Esophagus squamous epithelium (tissue), 5 donors: ENCODE results near the gene GRIP1. TPM values are rescaled to one million over a fixed set of nuclear protein-coding genes. Genes with fewer than 3 reads are reported as not detected.
A peak's percentile ranks its signal among the peaks of the same experiment; 100 is the strongest.

Experiments used
- DNase-seq: peaks from one replicate; lab custom pipeline; 2025; lab: John Stamatoyannopoulos, UW
- H3K27ac ChIP-seq, 4 donors: fragments of 200-600 bp; sonication (generic); one replicate each; pipeline ENCODE4 v1.5.1; 2016 to 2019; ENCODE audit warnings: mild to moderate bottlenecking in 1 of 4
- H3K27me3 ChIP-seq, 4 donors: fragments of 200-600 bp; sonication (generic); 1 replicate in 3 of 4; 2 replicates in 1 of 4; pipeline versions ENCODE4 v1.5.1 to v1.6.0; 2017 to 2021; ENCODE audit warnings: antibody characterized with exemption in 1 of 4
- H3K36me3 ChIP-seq, 3 donors: fragments of 200-600 bp; sonication (generic); one replicate each; pipeline ENCODE4 v1.5.1; 2016 to 2019
- H3K4me1 ChIP-seq, 3 donors: fragments of 200-600 bp; sonication (generic); one replicate each; pipeline ENCODE4 v1.5.1; 2017 to 2019
- H3K4me3 ChIP-seq, 4 donors: fragments of 200-600 bp; sonication (generic); 1 replicate in 3 of 4; 2 replicates in 1 of 4; pipeline ENCODE4 v1.5.1; 2016 to 2019; ENCODE audit warnings: mild to moderate bottlenecking in 2 of 4, moderate library complexity in 1 of 4
- H3K9me3 ChIP-seq, 3 donors: fragments of 200-600 bp; sonication (generic); one replicate each; pipeline ENCODE4 v1.5.1; 2016 to 2019
- CTCF ChIP-seq, 6 experiments: fragments of 450-650 bp in 4 of 6; fragments of 200-600 bp in 2 of 6; sonication (generic) in 2 of 6; IDR thresholded peaks; one replicate each; pipeline ENCODE4 v1.5.1; 2016 to 2019; ENCODE audit warnings: antibody characterized with exemption in 6 of 6, mild to moderate bottlenecking in 4 of 6, moderate library complexity in 4 of 6
- POLR2A ChIP-seq, 4 donors: fragments of 450-650 bp; IDR thresholded peaks; one replicate each; pipeline ENCODE4 v1.6.1; 2017; ENCODE audit warnings: antibody characterized with exemption in 4 of 4, mild to moderate bottlenecking in 4 of 4, moderate library complexity in 3 of 4
- WGBS, 2 donors: methylation state at CpG; one replicate each; pipeline ENCODE4 v1.1.5; 2018; 5-methylcytosine and 5-hydroxymethylcytosine counted together
- intact Hi-C: fragments of 100-400 bp; cut with DNase I; formaldehyde crosslinking; loops from one replicate; pipeline ENCODE4 v1.15.0; 2022
- total RNA-seq, 4 donors: library from RNA; depleted of rRNA; stranded (reverse); fragments of >200 nt; gene quantifications; one replicate each; pipeline ENCODE4 v1.1.0, GENCODE V29; 2016
- donor health status: DM: yes; HTN: yes; CAD: no.

GRIP1 gene
- total RNA-seq, 4 donors from 2014 or later: 4.9 to 15.9 (median 11.0) TPM

DNA sequence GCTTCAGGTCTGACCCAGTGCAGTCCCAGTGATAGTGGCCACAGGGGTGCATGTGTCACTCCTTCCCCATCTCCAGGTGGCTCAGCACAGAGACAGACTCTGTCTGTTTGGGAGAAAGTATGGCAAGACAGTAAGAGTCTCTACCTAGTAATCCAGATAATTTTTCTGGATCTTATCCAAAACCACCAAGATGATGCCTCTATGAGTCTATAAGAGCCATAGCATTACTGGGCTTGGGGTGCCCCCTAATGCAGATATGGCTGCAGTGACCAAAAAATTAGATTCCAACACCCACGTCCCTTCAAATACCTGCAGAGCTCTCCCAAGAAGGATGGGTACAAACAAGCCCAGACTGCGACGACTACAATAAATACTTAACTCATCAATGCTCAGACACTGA, 123.8 kb downstream of the GRIP1 start:
- Histone ChIP-seq H3K36me3 (no peaks in the 10 kb centered on the region), H3K27ac (no peak overlapping the region), H3K9me3 (peaks cover 0 to 6% (median 0%) of the 10 kb centered on the region in 3 donors), H3K4me3 (no peak overlapping the region), H3K27me3 (no peaks in the 10 kb centered on the region), H3K4me1 (no peaks in the 10 kb centered on the region)
- no peak for DNase-seq
- intact Hi-C loops: no loop called here
- TF ChIP-seq CTCF (IDR thresholded peaks at IDR 0.05) (no peak), POLR2A (IDR thresholded peaks at IDR 0.05) (no peak)
- 67 to 97% methylated on average over 2 to 3 of the region's 3 CpGs for WGBS, 2 donors

DNA sequence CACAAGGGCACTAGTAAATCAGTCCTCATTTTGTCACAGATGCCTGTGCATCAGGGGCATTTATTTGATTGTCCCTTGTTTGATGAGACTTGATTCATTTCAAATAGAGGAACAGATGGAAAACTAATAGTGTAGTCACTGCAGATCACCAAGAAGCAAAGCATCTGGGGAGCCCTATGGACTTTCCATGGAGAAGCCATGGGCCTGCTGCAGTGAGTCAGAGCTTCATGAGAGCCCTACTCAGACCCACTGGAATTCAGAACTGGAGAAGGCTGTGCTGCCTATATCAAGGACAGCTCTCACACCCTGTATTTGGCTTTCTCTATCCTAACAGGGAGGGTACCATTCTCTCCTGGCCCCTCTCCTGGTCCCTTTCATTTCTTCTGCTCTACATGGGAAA, 126.2 kb downstream of the GRIP1 start:
- no peak for DNase-seq
- peaks cover 0 to 6% (median 0%) of the 10 kb centered on the region in 3 donors for H3K9me3 ChIP-seq

DNA sequence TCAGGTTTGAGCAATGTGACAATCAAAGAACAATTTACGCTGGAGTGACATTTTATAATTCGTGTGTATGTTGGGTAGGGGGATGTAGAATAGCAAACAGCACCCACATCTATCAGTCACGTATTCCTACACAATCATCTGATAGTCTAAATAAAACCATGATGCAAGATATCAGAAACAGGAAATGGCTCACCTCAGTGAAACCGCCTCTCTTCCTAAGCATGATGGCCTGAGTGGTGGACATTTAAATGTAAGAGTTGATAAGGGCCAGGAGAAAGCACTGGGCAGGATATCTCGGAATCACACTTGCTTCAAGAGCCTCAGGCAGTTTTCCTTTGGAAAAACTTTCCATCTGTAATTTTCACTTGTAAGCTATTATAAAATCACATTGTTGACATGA, 128.2 kb downstream of the GRIP1 start:
- intact Hi-C loops: no loop called here
- Histone ChIP-seq H3K4me3 (no peak overlapping the region), H3K9me3 (no peaks in the 10 kb centered on the region), H3K27me3 (no peaks in the 10 kb centered on the region), H3K36me3 (no peaks in the 10 kb centered on the region), H3K27ac (no peak overlapping the region), H3K4me1 (no peaks in the 10 kb centered on the region)
- no peak for TF ChIP-seq CTCF (IDR thresholded peaks at IDR 0.05)
- no peak for TF ChIP-seq POLR2A (IDR thresholded peaks at IDR 0.05)
- 73 to 85% methylated on average over 5 of the region's 5 CpGs for WGBS, 2 donors
- no peak for DNase-seq

More for the DNA sequence above, 126.2 kb downstream of the GRIP1 start:
- H3K4me3 ChIP-seq: no peak overlapping the region
- H3K27me3 ChIP-seq: no peaks in the 10 kb centered on the region
- no peaks in the 10 kb centered on the region for H3K36me3 ChIP-seq
- no peaks in the 10 kb centered on the region for H3K4me1 ChIP-seq
- TF ChIP-seq POLR2A (IDR thresholded peaks at IDR 0.05): no peak
- no peak for TF ChIP-seq CTCF (IDR thresholded peaks at IDR 0.05)
- intact Hi-C loops: no loop called here
- H3K27ac ChIP-seq: no peak overlapping the region

DNA sequence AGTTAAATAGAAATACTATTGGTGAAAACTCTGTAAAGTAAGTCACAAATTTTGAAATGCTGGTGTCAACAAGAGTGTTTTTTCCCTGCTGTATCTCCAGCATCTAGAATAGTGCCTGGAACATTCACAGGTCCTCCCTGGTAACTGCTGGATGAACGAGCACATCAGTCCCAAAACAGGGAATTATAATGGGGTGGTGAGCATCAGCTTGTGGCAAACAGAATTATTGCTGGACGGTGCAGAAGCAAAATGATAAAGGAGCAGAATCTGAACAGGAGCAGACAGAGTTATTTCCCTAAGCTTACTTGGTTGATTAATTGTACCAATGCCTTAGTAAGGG, 129.9 kb downstream of the GRIP1 start:
- no peaks in the 10 kb centered on the region for H3K9me3 ChIP-seq
- TF ChIP-seq POLR2A (IDR thresholded peaks at IDR 0.05): no peak
- no peak for TF ChIP-seq CTCF (IDR thresholded peaks at IDR 0.05)
- H3K36me3 ChIP-seq: no peaks in the 10 kb centered on the region
- H3K4me1 ChIP-seq: no peaks in the 10 kb centered on the region
- no peaks in the 10 kb centered on the region for H3K27me3 ChIP-seq
- WGBS, 2 donors: 70 to 77% methylated on average over 2 of the region's 2 CpGs
- no peak for DNase-seq
- no peak overlapping the region for H3K4me3 ChIP-seq
- intact Hi-C loops: no loop called here
- H3K27ac ChIP-seq: no peak overlapping the region

DNA sequence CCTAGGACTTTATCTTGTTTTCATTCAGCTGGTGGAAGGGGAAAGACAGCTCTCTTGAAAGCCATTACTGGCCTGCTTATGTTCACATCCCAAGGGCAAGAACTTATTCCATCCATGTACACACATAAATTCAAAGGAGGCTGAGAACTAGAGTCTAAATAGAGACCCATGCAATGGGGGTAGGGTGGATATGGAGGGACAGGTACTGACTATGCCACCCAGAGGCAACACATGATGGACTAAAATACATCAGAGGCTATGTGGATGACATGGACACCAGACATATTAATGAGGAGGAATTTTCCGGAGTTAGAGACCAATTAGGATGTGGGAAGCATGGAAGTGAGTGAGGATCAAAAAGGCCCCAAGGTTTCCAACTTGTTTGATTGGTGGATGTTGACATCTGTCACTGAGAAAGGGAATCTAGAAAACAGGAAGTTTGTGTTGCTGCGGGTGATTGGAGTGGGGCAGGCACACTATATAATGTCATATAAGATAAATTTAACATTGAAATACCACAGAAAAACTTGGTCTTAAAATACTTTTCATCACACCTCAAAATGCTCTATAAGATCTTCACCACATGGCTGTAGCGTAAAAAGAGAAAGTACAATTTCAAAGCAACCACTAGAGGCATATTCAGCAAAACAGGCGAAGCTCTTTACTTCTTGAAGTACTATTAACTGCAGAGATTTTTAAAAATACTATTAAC, 130.4 kb downstream of the GRIP1 start:
- 82 to 86% methylated on average over 4 of the region's 4 CpGs for WGBS, 2 donors

More for the DNA sequence above, 130.4 kb downstream of the GRIP1 start:
- no peaks in the 10 kb centered on the region for H3K9me3 ChIP-seq
- intact Hi-C loops: no loop called here
- H3K27ac ChIP-seq: no peak overlapping the region
- H3K4me1 ChIP-seq: no peaks in the 10 kb centered on the region
- TF ChIP-seq CTCF (IDR thresholded peaks at IDR 0.05) (peak in 1 of 6 experiments; percentile 16), POLR2A (IDR thresholded peaks at IDR 0.05) (no peak)
- H3K4me3 ChIP-seq: no peak overlapping the region
- H3K36me3 ChIP-seq: no peaks in the 10 kb centered on the region
- DNase-seq: no peak
- H3K27me3 ChIP-seq: no peaks in the 10 kb centered on the region
